GM06990 (cell line): ENCODE data around the gene MLF2.

ENCODE experiments used
- DNase-seq: peaks from one replicate; pipeline ENCODE4 v3.0.0-alpha.2; 2011; ENCODE audit not compliant: insufficient read length; ENCODE audit errors: extremely low read depth
- H3K27me3 ChIP-seq: replicated peaks from 2 replicates; pipeline ENCODE4 v1.6.0; 2011; ENCODE audit warnings: low read length; ENCODE audit not compliant: control insufficient read depth, insufficient read depth
- H3K36me3 ChIP-seq: 2 replicates; pipeline ENCODE4 v1.5.1; 2011; ENCODE audit warnings: low read length; ENCODE audit not compliant: control insufficient read depth, insufficient read depth
- H3K4me3 ChIP-seq: replicated peaks from 2 replicates; pipeline ENCODE4 v1.5.1; 2011; ENCODE audit warnings: low read depth, mild to moderate bottlenecking, control low read depth, low read length
- CTCF ChIP-seq: IDR thresholded peaks from 2 replicates; pipeline ENCODE4 v1.5.1; 2011; ENCODE audit warnings: low read length, control low read depth, mild to moderate bottlenecking, inconsistent platforms; ENCODE audit not compliant: insufficient read depth, poor library complexity, severe bottlenecking

The MLF2 gene

GRCh38 chr12:6771091-6771495 lies 18.2 kb upstream of the MLF2 start:
- no peaks in the 10 kb centered on the region; the same call in 1 of the 2 replicates for H3K36me3 ChIP-seq
- no peaks in the 10 kb centered on the region for H3K27me3 ChIP-seq
- H3K4me3 ChIP-seq, result no peak overlapping the region
- no peak for DNase-seq
- no peak for TF ChIP-seq CTCF

GRCh38 chr12:6770600-6770999 lies 17.7 kb upstream of the MLF2 start:
- DNase-seq, result no peak
- Histone ChIP-seq H3K27me3 (no peaks in the 10 kb centered on the region), H3K4me3 (no peak overlapping the region), H3K36me3 (no peaks in the 10 kb centered on the region; the same call in 1 of the 2 replicates)
- TF ChIP-seq CTCF, result no peak

GRCh38 chr12:6770094-6770493 lies 17.2 kb upstream of the MLF2 start:
- no peak for DNase-seq
- TF ChIP-seq CTCF, result no peak
- H3K27me3 ChIP-seq, result no peaks in the 10 kb centered on the region
- no peak overlapping the region for H3K4me3 ChIP-seq
- H3K36me3 ChIP-seq, result no peaks in the 10 kb centered on the region

GRCh38 chr12:6769666-6770065 lies 16.7 kb upstream of the MLF2 start:
- no peaks in the 10 kb centered on the region for H3K27me3 ChIP-seq
- no peak for TF ChIP-seq CTCF
- DNase-seq, result no peak
- H3K4me3 ChIP-seq, result no peak overlapping the region
- H3K36me3 ChIP-seq, result no peaks in the 10 kb centered on the region

- H3K4me3 ChIP-seq, result no peak overlapping the region
- H3K36me3 ChIP-seq, result no peaks in the 10 kb centered on the region
- no peak for DNase-seq
- no peak for TF ChIP-seq CTCF
- no peaks in the 10 kb centered on the region for H3K27me3 ChIP-seq
Measured at GRCh38 chr12:6768990-6769389, 16.0 kb upstream of the MLF2 start.

GRCh38 chr12:6768437-6768914 lies 15.5 kb upstream of the MLF2 start:
- no peak for TF ChIP-seq CTCF
- no peak for DNase-seq
- H3K27me3 ChIP-seq, result no peaks in the 10 kb centered on the region
- H3K36me3 ChIP-seq, result no peaks in the 10 kb centered on the region
- H3K4me3 ChIP-seq, result no peak overlapping the region
